Measurements from ENCODE around the gene RAD23B. TPM values are rescaled to one million over a fixed set of nuclear protein-coding genes. Genes with fewer than 3 reads are reported as not detected.
"Not testable (repeated sequence)": the region's sequence is repeated elsewhere in the genome, so short reads cannot be mapped to it uniquely, and the experiment has no call there.

The RAD23B gene
- polyA plus RNA-seq, 3 donors: 32.5 to 63.6 (median 58.4) TPM

DNA sequence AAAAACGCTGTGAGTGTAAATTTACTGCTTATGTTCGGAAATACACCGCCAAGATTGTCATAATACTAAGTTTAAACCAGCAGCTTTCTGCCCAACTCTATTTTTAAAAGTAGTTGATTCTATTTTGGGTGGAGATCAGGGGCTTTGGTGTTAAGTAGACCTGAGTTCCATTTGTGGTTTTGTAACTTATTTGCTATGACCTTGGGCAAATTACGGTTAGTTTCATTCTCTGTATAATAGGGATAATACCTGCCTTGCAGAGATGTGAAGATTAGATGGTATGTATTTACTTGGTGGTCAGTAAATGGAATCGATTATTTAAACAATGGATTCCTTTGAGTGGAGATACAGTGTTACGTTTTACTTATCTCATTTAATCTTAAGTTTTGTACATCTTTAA is 1.6 kb downstream of the RAD23B start:
- 3 to 8% (median 5%) methylated on average over 6 of the region's 6 CpGs for WGBS, 3 donors
- H3K27ac ChIP-seq (ENCODE audit: low read depth, low read length): no peak overlapping the region

GRCh38 chr9:107285286-107285685 is 2.2 kb downstream of the RAD23B start:
- no peak overlapping the region for H3K27ac ChIP-seq (ENCODE audit: low read depth, low read length)

DNA sequence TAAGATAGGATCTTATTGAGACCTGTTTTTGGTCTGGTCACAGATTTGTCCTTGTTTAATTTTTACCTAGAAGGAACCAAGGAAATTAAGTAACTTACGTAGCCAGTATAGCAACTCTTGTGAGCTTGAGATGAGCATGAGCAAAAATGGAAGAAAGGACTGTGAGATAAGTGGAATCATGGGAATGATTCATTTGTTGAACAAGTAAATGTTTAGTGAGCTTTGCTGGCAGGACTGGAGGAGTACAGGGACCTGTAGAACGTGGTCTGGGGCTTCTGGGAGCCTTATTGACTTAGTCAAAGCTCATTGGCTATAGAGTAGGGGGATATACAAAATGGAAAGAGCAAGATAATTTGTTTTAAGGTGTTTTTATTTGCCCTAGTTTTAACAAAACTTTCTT is 3.0 kb downstream of the RAD23B start:
- no peak overlapping the region for H3K27ac ChIP-seq (ENCODE audit: low read depth, low read length)
- WGBS, 3 donors: 24 to 56% (median 50%) methylated on average over 2 of the region's 2 CpGs

More at GRCh38 chr9:107285286-107285685, 2.2 kb downstream of the RAD23B start:
- 6 to 33% (median 24%) methylated on average over 6 of the region's 6 CpGs for WGBS, 3 donors

GRCh38 chr9:107288701-107289100 is 5.6 kb downstream of the RAD23B start:
- no peak overlapping the region for H3K27ac ChIP-seq (ENCODE audit: low read depth, low read length)
- WGBS, 3 donors: 72 to 88% (median 75%) methylated on average over 1 of the region's 1 CpG

DNA sequence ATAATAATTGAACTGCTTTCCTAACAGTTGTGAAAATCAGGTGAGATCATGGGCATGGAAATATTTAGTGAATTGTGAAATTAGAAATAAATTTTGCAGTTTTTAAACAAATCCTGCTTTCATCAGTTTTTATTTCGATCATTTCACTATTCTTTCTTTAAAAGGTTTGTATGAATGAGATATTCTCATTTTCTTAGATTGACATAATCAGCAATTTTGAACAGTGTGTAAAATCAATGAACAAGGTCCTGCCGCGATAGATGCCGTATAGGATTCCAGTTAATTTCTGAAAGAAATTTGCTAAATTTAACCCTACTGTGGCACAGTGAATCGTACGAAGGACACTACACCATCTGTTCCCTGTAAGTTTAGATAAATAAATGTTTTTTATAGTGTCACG is 7.5 kb downstream of the RAD23B start:
- WGBS, 3 donors: 37 to 72% (median 66%) methylated on average over 7 of the region's 7 CpGs
- H3K27ac ChIP-seq (ENCODE audit: low read depth, low read length): no peak overlapping the region

- H3K27ac ChIP-seq (ENCODE audit: low read depth, low read length): no peak overlapping the region
- WGBS, 3 donors: 86 to 89% (median 88%) methylated on average over 1 of the region's 1 CpG
These were observed 9.9 kb downstream of the RAD23B start for GRCh38 chr9:107292821-107293542.

GRCh38 chr9:107293543-107294085 is 10.5 kb downstream of the RAD23B start:
- no peak overlapping the region for H3K27ac ChIP-seq (ENCODE audit: low read depth, low read length)
- 85 to 93% (median 90%) methylated on average over 6 of the region's 6 CpGs for WGBS, 3 donors

- H3K27ac ChIP-seq (ENCODE audit: low read depth, low read length): no peak overlapping the region
- WGBS, 3 donors: 71 to 74% (median 72%) methylated on average over 4 of the region's 4 CpGs
These were observed 11.7 kb downstream of the RAD23B start for GRCh38 chr9:107294756-107295155.

DNA sequence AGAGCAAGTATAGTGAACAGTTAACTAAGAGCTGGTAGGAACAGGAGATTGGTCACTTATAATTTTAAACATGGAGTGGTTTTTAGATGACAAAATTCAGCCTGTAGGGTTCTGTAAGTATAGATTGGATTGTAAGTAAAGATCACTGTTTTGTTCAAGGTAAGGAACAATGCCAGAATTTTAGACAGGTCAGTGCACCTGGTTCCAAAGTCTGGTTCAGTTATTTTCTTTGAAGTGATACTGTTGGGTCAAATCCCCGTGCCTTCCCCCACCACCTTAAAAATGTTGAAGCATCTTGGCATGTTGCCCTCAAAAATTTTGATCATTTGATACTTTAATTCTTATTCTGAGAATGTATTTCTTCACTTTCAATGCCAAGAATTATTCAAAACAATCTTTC is 12.9 kb downstream of the RAD23B start:
- 19 to 62% (median 62%) methylated on average over 1 of the region's 1 CpG for WGBS, 3 donors
- H3K27ac ChIP-seq (ENCODE audit: low read depth, low read length): no peak overlapping the region

- WGBS, 3 donors: 79 to 96% (median 95%) methylated on average over 8 of the region's 8 CpGs
- not testable (repeated sequence) for H3K27ac ChIP-seq (ENCODE audit: low read depth, low read length)
These were observed 13.5 kb downstream of the RAD23B start for GRCh38 chr9:107296592-107296991.

DNA sequence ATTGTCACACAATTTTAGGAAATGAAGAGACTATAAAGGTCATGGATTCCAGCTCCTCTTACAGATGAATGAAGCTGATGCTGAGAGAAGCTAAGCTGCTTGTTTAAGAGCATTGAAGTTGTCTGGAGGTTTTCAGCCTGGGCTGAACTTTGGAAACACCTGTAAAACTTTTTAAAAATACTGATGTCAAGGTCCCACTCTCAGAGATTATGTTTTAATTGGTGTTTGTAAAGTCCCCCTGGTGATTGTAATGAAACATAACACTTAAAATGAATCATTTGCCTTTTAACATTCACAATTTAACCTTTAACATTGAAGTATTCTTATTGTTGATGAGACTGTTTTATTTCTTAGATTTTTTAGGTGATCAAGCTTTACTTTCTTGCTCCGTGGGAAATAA is 16.4 kb downstream of the RAD23B start:
- no peak overlapping the region for H3K27ac ChIP-seq (ENCODE audit: low read depth, low read length)
- WGBS, 3 donors: 53 to 68% (median 56%) methylated on average over 1 of the region's 1 CpG

GRCh38 chr9:107306308-107306707 is 23.2 kb downstream of the RAD23B start:
- 75 to 86% (median 85%) methylated on average over 2 of the region's 2 CpGs for WGBS, 3 donors
- no peak overlapping the region for H3K27ac ChIP-seq (ENCODE audit: low read depth, low read length)

DNA sequence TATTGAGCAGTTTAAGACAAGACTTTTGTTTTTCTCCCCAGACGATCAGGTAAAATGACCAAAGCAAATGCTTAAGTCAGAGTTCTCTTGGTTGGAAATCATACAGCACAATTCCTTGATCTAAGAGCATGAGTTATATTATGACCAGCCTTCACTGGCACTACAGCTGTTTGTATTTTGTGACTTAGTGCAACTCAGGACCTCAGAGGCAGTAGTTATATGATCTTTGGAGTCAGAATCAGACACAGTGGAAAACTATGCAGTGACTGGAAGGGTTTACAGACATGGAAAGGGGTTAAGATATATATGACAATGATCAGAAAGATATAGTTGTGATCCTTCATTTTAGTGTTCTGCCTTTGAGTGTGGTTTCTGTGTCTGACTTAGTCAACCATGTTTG is 24.3 kb downstream of the RAD23B start:
- 85 to 93% (median 91%) methylated on average over 1 of the region's 1 CpG for WGBS, 3 donors
- no peak overlapping the region for H3K27ac ChIP-seq (ENCODE audit: low read depth, low read length)

GRCh38 chr9:107308461-107308860 is 25.4 kb downstream of the RAD23B start:
- WGBS, 3 donors: 0 to 43% (median 6%) methylated on average over 1 of the region's 1 CpG
- no peak overlapping the region for H3K27ac ChIP-seq (ENCODE audit: low read depth, low read length)

DNA sequence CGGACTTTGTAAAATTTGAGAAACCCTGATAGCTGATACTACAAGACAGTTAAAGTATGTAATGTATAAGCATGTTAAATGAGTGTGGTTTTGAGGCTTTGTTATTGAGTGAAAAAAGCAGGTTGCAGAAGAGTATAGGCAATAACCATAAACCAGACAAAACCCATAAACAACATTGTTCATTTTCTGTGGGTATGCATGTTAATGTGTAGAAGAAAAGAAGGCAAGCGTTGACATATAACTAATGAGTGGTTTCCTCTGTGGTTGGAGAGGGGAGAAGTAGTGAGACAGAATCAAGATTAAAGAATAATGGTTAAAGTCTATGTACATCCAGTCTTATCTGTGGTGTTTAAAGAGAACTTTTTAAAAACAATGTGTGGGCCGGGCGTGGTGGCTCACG is 26.2 kb downstream of the RAD23B start:
- 69 to 89% (median 80%) methylated on average over 5 of the region's 5 CpGs for WGBS, 3 donors
- H3K27ac ChIP-seq (ENCODE audit: low read depth, low read length): no peak overlapping the region

- no peak overlapping the region for H3K27ac ChIP-seq (ENCODE audit: low read depth, low read length)
- WGBS, 3 donors: 86 to 92% (median 87%) methylated on average over 8 of the region's 8 CpGs
These were observed 29.4 kb downstream of the RAD23B start for GRCh38 chr9:107312376-107313050.

DNA sequence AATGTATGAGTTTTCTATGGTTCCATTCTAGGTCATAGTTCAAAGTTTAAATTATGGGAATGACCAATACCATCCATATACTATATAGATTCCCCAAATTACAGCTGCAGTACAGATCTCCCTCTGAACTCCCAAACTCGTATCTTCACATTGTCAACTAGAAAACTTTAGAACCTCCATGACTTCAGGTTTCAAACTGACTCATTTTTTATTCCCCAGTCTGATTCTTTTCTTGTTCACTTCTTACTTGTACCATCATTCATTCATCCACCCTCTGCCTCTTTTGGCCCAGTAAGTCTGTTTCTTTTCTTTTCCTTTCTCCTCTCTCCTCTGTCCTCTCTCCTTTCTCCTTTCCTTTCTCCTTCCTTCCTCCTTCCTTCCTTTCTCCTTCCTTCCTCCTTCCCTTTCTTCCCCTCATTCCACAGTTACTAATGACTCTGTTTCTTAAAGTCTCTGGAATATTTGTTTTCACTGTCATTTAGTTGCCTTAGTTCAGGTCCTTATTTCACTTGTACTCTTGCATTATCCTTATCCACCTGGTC is 30.5 kb downstream of the RAD23B start:
- no peak overlapping the region for H3K27ac ChIP-seq (ENCODE audit: low read depth, low read length)
- WGBS, 3 donors: 91 to 100% (median 94%) methylated on average over 1 of the region's 1 CpG

DNA sequence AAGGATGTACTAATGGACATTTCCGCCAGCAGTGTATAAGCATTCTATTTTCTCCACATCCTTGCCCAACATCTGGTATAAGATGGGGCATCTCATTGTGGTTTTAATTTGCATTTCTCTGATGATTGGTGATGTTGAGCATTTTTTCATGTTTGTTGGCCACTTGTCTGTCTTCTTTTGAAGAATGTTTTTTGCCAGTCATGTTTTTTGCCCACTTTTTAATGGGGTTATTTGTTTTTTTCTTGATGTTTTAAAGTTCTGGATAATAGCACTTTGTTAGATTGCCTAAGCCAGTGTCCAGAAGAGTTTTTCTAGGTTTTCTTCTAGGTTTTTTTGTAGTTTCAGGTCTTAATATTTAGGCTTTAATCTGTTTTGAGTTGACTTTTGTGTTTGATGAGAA is 31.7 kb downstream of the RAD23B start:
- WGBS, 3 donors: 94 to 100% (median 100%) methylated on average over 1 of the region's 1 CpG
- no peak overlapping the region for H3K27ac ChIP-seq (ENCODE audit: low read depth, low read length)

Data from adipose tissue (tissue), 3 donors.